NB4 (cell line): ENCODE results near the gene MALL.

Source experiments
- CTCF ChIP-seq: IDR thresholded peaks from one replicate; pipeline ENCODE4 v1.5.1; 2012; ENCODE audit warnings: low read depth, low read length
- MAX ChIP-seq: IDR thresholded peaks from 2 replicates; pipeline ENCODE4 v1.6.1; 2011; ENCODE audit warnings: low read depth, low read length

GRCh38 chr2:110103061-110103961 is 12.3 kb downstream of the MALL start:
- TF ChIP-seq CTCF (no peak), MAX (no peak)
